PC-9 (cell line): Measurements from ENCODE around the gene RNF187. TPM values are rescaled to one million over a fixed set of nuclear protein-coding genes. Genes with fewer than 3 reads are reported as not detected.

Experiments used
- BruUV-seq: library from RNA; stranded (reverse); fragments of 400-500 nt; replicated peaks from 2 replicates; lab custom pipeline; 2021; lab: Mats Ljungman, UMichigan
- CTCF ChIA-PET: fragments of 300-600 bp; sonication (Branson Sonifier 250); formaldehyde crosslinking; loops from one replicate; lab custom pipeline; 2022; ENCODE audit warnings: antibody characterized with exemption; lab: Charles Lee
- POLR2A ChIA-PET: fragments of 300-600 bp; sonication (Branson Sonifier 250); formaldehyde crosslinking; loops from one replicate; lab custom pipeline; 2022; ENCODE audit warnings: antibody characterized with exemption; ENCODE audit not compliant: unreplicated experiment; lab: Charles Lee
- DNase-seq, 2 experiments: peaks; one replicate each; pipeline versions ENCODE4 v3.0.0 to v3.0.0-alpha.2; 2015 to 2022; ENCODE audit warnings: mixed read lengths in 1 of 2
- H2AFZ ChIP-seq: fragments of 200-600 bp; sonication (generic); 2 replicates; pipeline ENCODE4 v1.8.1; 2017; ENCODE audit warnings: antibody characterized with exemption
- H3F3A ChIP-seq: fragments of 200-600 bp; sonication (generic); 2 replicates; pipeline ENCODE4 v1.8.1; 2017; ENCODE audit warnings: antibody characterized with exemption, mild to moderate bottlenecking, low read depth; ENCODE audit not compliant: insufficient read depth
- H3K27ac ChIP-seq: fragments of 200-600 bp; sonication (generic); 2 replicates; pipeline ENCODE4 v1.6.1; 2016; ENCODE audit warnings: mixed run types
- H3K27me3 ChIP-seq: fragments of 200-600 bp; sonication (generic); 2 replicates; pipeline ENCODE4 v1.6.1; 2016; ENCODE audit warnings: low read depth, mixed run types; ENCODE audit not compliant: insufficient read depth
- H3K36me3 ChIP-seq: fragments of 200-600 bp; sonication (generic); 2 replicates; pipeline ENCODE4 v1.6.1; 2016; ENCODE audit warnings: low read depth, mixed run types
- H3K4me1 ChIP-seq: fragments of 200-600 bp; sonication (generic); replicated peaks from 2 replicates; pipeline ENCODE4 v1.6.1; 2016; ENCODE audit warnings: mixed run types; ENCODE audit not compliant: insufficient read depth
- H3K4me2 ChIP-seq: fragments of 200-600 bp; sonication (generic); 2 replicates; pipeline ENCODE4 v1.6.1; 2017; ENCODE audit warnings: mixed run types
- H3K4me3 ChIP-seq: fragments of 200-600 bp; sonication (generic); 2 replicates; pipeline ENCODE4 v1.6.1; 2016; ENCODE audit warnings: mixed run types
- H3K79me2 ChIP-seq: fragments of 200-600 bp; sonication (generic); 2 replicates; pipeline ENCODE4 v1.6.1; 2017; ENCODE audit warnings: low read depth, mixed run types
- H3K9me2 ChIP-seq: fragments of 200-600 bp; sonication (generic); 2 replicates; pipeline ENCODE4 v1.8.1; 2017; ENCODE audit warnings: mild to moderate bottlenecking; ENCODE audit not compliant: insufficient read depth
- H3K9me3 ChIP-seq: fragments of 200-600 bp; sonication (generic); 2 replicates; pipeline ENCODE4 v1.8.1; 2016; ENCODE audit warnings: low read depth; ENCODE audit not compliant: insufficient read depth
- H4K20me1 ChIP-seq: fragments of 200-600 bp; sonication (generic); 2 replicates; pipeline ENCODE4 v1.8.1; 2017; ENCODE audit not compliant: insufficient read depth
- EZH2 ChIP-seq: fragments of 200-600 bp; sonication (generic); IDR thresholded peaks from 2 replicates; pipeline ENCODE4 v1.8.0; 2017; ENCODE audit warnings: antibody characterized with exemption, low read depth
- intact Hi-C: fragments of 100-400 bp; cut with micrococcal nuclease; formaldehyde crosslinking; loops from one replicate; pipeline ENCODE4 v1.10.0; 2022; ENCODE audit not compliant: unreplicated experiment
- total RNA-seq: library from RNA; stranded (reverse); gene quantifications from 2 replicates; pipeline ENCODE4 v1.2.3, GENCODE V29; 2021
- TF ChIP-seq, protein P1 (sequence below): fragments of 200-600 bp; sonication (generic); conservative IDR thresholded peaks from 2 replicates; pipeline ENCODE4 v1.6.1; 2017; ENCODE audit warnings: mixed run types, antibody characterized with exemption, mild to moderate bottlenecking, moderate library complexity

RNF187 gene
- total RNA-seq, 1 experiment from 2014 or later: 182 TPM

GRCh38 chr1:228440761-228441500, 46.3 kb upstream of the RNF187 start:
- POLR2A ChIA-PET: interaction anchor here (0.6 kb wide), 1 partner anchor 20 kb away, joined by 3 read pairs; no protein-coding TSS in a partner anchor
- TF ChIP-seq, protein P1, sequence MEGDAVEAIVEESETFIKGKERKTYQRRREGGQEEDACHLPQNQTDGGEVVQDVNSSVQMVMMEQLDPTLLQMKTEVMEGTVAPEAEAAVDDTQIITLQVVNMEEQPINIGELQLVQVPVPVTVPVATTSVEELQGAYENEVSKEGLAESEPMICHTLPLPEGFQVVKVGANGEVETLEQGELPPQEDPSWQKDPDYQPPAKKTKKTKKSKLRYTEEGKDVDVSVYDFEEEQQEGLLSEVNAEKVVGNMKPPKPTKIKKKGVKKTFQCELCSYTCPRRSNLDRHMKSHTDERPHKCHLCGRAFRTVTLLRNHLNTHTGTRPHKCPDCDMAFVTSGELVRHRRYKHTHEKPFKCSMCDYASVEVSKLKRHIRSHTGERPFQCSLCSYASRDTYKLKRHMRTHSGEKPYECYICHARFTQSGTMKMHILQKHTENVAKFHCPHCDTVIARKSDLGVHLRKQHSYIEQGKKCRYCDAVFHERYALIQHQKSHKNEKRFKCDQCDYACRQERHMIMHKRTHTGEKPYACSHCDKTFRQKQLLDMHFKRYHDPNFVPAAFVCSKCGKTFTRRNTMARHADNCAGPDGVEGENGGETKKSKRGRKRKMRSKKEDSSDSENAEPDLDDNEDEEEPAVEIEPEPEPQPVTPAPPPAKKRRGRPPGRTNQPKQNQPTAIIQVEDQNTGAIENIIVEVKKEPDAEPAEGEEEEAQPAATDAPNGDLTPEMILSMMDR: no peak
- TF ChIP-seq EZH2: no peak
- Histone ChIP-seq H3K4me2 (no peak overlapping the region), H3K4me1 (no peaks in the 10 kb centered on the region), H3K79me2 (no peaks in the 10 kb centered on the region), H3K9me3 (no peaks in the 10 kb centered on the region), H4K20me1 (no peaks in the 10 kb centered on the region), H2AFZ (no peak overlapping the region), H3K27ac (no peak overlapping the region), H3K27me3 (no peaks in the 10 kb centered on the region), H3K4me3 (no peak overlapping the region), H3K9me2 (no peaks in the 10 kb centered on the region), H3K36me3 (no peaks in the 10 kb centered on the region), H3F3A (no peaks in the 10 kb centered on the region)
- no peak for DNase-seq
- intact Hi-C loops: no loop called here
- CTCF ChIA-PET: no interaction called here
- BruUV-seq: no TSS peak

- Histone ChIP-seq H3K36me3 (no peaks in the 10 kb centered on the region), H3K79me2 (no peaks in the 10 kb centered on the region), H3K4me2 (no peak overlapping the region), H3K9me2 (no peaks in the 10 kb centered on the region), H3F3A (no peaks in the 10 kb centered on the region), H3K9me3 (no peaks in the 10 kb centered on the region), H3K27me3 (no peaks in the 10 kb centered on the region), H3K4me1 (peaks cover 6% of the 10 kb centered on the region), H3K27ac (no peak overlapping the region), H4K20me1 (no peaks in the 10 kb centered on the region), H2AFZ (no peak overlapping the region), H3K4me3 (no peak overlapping the region)
- intact Hi-C loops: no loop called here
- ChIA-PET POLR2A (no interaction called here), CTCF (no interaction called here)
- TF ChIP-seq, protein P1: no peak
- TF ChIP-seq EZH2: no peak
- DNase-seq: no peak
- no TSS peak for BruUV-seq
Measured at GRCh38 chr1:228443395-228443794, 43.8 kb upstream of the RNF187 start.

DNA sequence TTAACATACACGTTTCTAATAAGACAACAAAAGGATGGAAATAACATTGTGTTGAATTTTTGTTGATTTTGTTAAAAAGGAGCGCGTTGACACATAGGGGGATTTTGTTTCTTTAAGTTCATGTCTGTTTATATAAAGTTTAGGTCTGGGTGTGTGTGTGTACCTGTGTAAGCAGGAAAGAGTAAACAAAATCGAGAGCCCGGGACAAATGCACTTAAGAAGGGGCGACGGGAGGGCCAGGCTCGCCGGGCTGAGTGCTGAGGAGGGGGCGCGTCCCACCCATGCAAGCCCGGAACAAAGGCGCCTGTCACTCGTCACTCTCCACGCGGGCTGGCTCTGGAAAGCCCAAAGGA, 41.7 kb upstream of the RNF187 start:
- H3K4me2 ChIP-seq: no peak overlapping the region
- BruUV-seq: no TSS peak
- intact Hi-C loops: no loop called here
- no peaks in the 10 kb centered on the region for H4K20me1 ChIP-seq
- ChIA-PET CTCF (no interaction called here), POLR2A (no interaction called here)
- no peak for DNase-seq
- peaks cover 1% of the 10 kb centered on the region; the same call in 1 of the 2 replicates for H3F3A ChIP-seq
- H3K27me3 ChIP-seq: no peaks in the 10 kb centered on the region
- no peak overlapping the region for H3K4me3 ChIP-seq
- no peak overlapping the region for H3K27ac ChIP-seq
- peaks cover 12% of the 10 kb centered on the region for H3K4me1 ChIP-seq
- H3K9me2 ChIP-seq: no peaks in the 10 kb centered on the region
- TF ChIP-seq, protein P1: no peak
- TF ChIP-seq EZH2: no peak
- no peaks in the 10 kb centered on the region for H3K79me2 ChIP-seq
- no peaks in the 10 kb centered on the region for H3K36me3 ChIP-seq
- no peak overlapping the region for H2AFZ ChIP-seq
- H3K9me3 ChIP-seq: no peaks in the 10 kb centered on the region
